ENCODE measurements around the gene ISOC1. TPM values are rescaled to one million over a fixed set of nuclear protein-coding genes. Genes with fewer than 3 reads are reported as not detected.

Gene ISOC1
- total and polyA plus RNA-seq, 2 experiments from 2014 or later: 214 to 303 TPM

GRCh38 chr5:129094924-129095899, 663 bp downstream of the ISOC1 start:
- Histone ChIP-seq H3K4me1 (ENCODE audit: low read depth) (peaks cover 31% of the 10 kb centered on the region), H3K9me3 (ENCODE audit: low read depth) (no peaks in the 10 kb centered on the region), H3K4me3 (peak overlapping the region; percentile 62), H3K36me3 (no peaks in the 10 kb centered on the region), H3K27ac (peak overlapping the region; percentile 83), H3K27me3 (no peaks in the 10 kb centered on the region)
- peak; percentile 71 to 83 for DNase-seq (ENCODE audit: low read depth in 1 of 2, low spot score in 1 of 2)
- TF ChIP-seq CTCF (IDR thresholded peaks at IDR 0.05; ENCODE audit: low read depth, low read length): peak; percentile 7

GRCh38 chr5:129096382-129096991, 1.9 kb downstream of the ISOC1 start:
- peaks cover 31% of the 10 kb centered on the region for H3K4me1 ChIP-seq (ENCODE audit: low read depth)

GRCh38 chr5:129097498-129098296, 3.1 kb downstream of the ISOC1 start:
- TF ChIP-seq CTCF (IDR thresholded peaks at IDR 0.05; ENCODE audit: low read depth, low read length): no peak
- no peak for DNase-seq (ENCODE audit: low read depth in 1 of 2, low spot score in 1 of 2)
- H3K27me3 ChIP-seq: no peaks in the 10 kb centered on the region
- H3K4me1 ChIP-seq (ENCODE audit: low read depth): peaks cover 38% of the 10 kb centered on the region
- H3K4me3 ChIP-seq: peak overlapping the region; percentile 62
- no peaks in the 10 kb centered on the region for H3K9me3 ChIP-seq (ENCODE audit: low read depth)
- no peak overlapping the region for H3K27ac ChIP-seq
- H3K36me3 ChIP-seq: no peaks in the 10 kb centered on the region

More at GRCh38 chr5:129096382-129096991, 1.9 kb downstream of the ISOC1 start:
- DNase-seq (ENCODE audit: low read depth in 1 of 2, low spot score in 1 of 2): peak; percentile 32 to 40
- Histone ChIP-seq H3K36me3 (no peaks in the 10 kb centered on the region), H3K27me3 (no peaks in the 10 kb centered on the region), H3K27ac (peak overlapping the region; percentile 83), H3K4me3 (peak overlapping the region; percentile 62), H3K9me3 (ENCODE audit: low read depth) (no peaks in the 10 kb centered on the region)
- no peak for TF ChIP-seq CTCF (IDR thresholded peaks at IDR 0.05; ENCODE audit: low read depth, low read length)

- peak in 1 of 2 donors; percentile 23 for DNase-seq (ENCODE audit: low read depth in 1 of 2, low spot score in 1 of 2)
- Histone ChIP-seq H3K9me3 (ENCODE audit: low read depth) (no peaks in the 10 kb centered on the region), H3K36me3 (no peaks in the 10 kb centered on the region), H3K4me1 (ENCODE audit: low read depth) (peaks cover 47% of the 10 kb centered on the region), H3K4me3 (peak overlapping the region; percentile 62), H3K27ac (no peak overlapping the region), H3K27me3 (no peaks in the 10 kb centered on the region)
- TF ChIP-seq CTCF (IDR thresholded peaks at IDR 0.05; ENCODE audit: low read depth, low read length): no peak
Measured at GRCh38 chr5:129098488-129099183, 4.1 kb downstream of the ISOC1 start.

- no peak for TF ChIP-seq CTCF (IDR thresholded peaks at IDR 0.05; ENCODE audit: low read depth, low read length)
- DNase-seq (ENCODE audit: low read depth in 1 of 2, low spot score in 1 of 2): no peak
- no peaks in the 10 kb centered on the region for H3K9me3 ChIP-seq (ENCODE audit: low read depth)
- no peaks in the 10 kb centered on the region for H3K36me3 ChIP-seq
- H3K4me1 ChIP-seq (ENCODE audit: low read depth): peaks cover 51% of the 10 kb centered on the region
- no peak overlapping the region for H3K27ac ChIP-seq
- H3K27me3 ChIP-seq: no peaks in the 10 kb centered on the region
- no peak overlapping the region for H3K4me3 ChIP-seq
Measured at GRCh38 chr5:129099184-129099569, 4.6 kb downstream of the ISOC1 start.
